NCI-H69 (cell line): ENCODE measurements around the gene TMEM259.

Source experiments
- DNase-seq: peaks from one replicate; lab custom pipeline; 2025; lab: John Stamatoyannopoulos, UW

Gene TMEM259

DNA sequence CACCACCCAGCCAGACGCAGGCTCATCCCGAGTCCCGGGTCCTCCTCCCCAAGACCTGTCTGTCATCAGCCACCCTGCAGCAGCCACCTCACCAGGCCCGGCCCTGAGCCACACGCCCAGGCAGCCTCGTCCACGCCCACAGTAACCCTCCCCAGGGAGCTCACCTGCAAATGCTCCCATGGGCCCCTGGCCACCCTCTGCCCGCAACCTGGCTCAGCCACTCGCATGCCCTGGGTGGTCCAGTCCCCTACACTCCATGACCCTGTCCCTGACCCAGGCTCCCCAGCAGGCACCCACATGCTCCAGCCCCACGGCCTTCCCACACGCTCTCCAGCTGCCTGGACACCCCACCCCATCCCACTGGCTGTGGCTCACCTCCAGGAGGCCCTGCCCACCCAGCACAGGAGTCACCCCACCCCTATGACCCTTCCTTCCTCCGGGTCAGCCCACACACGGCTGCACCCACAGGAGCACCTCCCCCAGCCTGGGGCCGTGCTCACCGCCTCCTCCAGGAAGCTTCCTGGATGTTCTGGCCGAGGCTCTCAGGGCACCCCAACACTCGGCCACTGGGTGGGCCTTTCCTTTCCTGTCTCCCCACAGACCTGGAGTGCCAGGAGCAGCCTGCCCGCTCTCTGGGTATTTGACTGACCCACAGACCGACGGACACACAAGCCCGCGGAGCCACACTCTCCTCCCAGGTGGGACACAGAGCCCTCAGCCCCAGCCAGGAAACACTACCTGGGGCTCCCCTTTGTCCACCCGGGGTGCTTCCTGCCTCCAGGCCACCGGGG is 3.6 kb downstream of the TMEM259 start:
- DNase-seq = no peak

DNA sequence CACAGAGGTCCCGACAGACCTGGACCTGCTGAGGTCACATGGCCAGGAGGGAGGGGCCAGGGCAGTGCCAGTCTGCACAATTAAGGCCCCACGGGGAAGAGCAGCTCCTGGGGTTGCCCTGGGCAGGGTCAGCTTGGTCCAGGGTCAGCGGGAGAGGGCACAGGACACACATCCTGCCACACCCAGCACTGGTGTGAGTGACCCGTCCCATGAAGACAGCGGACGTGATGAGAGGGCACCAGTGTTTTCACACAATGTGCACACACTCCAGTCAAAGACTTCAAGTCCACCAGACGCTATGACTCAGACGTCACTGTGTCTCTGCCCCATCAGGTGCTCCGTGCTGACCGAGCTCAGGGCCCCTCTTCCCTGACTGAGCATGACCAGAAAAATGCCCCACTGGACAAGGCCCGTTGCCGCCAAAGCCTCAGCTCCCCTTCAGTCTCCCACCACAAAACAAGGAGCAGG is 4.2 kb downstream of the TMEM259 start:
- no peak for DNase-seq

DNA sequence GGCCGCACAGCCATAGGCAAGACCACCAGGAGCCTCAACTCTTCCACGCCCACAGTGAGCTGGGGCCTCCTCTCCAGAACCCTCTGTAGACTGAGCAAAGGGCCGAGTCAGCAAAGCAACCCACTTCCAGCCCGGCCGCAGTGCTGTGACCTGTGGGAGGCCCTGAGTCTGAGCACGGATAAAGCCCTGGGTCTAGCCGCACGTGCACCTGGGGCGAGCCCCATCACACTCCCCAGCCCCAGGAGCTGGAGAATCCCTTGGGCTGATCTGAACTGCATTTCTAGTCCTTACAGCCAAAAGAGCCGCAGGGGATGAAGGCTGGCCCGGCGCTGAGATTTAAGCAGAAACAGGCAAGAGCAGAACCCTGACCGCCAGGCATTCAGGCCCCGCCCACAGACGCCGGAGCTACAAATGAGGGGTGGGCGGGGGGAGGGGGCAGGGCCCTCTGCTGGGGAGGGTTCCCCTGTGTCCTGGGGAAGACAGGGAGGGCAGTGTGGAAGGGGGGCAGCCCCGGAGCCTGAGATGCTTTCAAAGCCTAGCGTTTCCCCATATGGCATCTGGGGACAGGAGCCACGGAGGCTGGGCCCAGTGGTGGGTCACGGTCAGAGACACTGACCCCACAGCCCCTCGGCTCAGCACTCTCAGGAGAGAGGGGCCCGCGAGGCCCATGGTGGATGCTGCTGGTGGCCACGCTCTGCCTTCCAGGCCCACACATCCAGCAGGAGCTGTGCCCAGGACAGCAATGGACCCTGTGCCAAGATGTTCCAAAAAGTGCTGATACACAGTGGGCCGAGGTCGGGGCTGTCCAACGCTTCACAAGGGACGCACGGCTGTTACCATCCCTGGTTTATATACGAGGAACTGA is 4.9 kb downstream of the TMEM259 start:
- DNase-seq = no peak

DNA sequence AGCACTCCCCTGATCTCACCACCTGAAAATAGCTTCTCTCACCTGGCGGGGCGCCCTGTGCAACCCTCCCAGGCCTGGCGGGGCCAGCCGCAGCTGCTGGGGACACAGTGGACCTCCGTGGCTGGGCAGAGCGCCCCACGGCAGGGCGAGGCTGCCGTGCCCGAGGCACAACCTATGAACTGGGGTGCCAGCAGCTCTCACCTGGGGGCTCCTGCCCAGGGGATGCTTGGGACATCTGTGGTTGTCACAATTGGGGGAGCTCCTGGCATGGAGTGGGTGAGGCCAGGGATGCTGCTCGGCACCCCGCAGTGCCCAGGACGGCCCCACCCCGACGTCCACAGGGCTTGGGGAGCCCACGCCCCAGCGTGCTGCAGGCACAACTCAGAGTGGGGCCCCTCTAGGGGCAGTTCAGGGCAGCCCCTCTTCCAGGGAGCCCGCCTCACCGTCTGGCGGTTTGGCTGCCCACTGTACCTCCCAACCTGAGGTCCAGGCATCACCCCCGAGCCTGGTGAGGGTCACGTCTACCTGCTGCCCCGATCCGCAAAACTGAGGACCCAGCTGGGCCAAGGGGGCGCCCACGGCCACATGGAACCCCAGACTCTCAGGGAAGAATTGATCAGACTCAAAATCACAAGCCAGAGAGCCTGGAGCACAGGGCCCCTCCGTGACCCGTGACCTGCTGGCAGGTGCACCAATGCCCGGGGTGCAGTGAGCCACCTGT is 5.7 kb downstream of the TMEM259 start:
- no peak for DNase-seq

DNA sequence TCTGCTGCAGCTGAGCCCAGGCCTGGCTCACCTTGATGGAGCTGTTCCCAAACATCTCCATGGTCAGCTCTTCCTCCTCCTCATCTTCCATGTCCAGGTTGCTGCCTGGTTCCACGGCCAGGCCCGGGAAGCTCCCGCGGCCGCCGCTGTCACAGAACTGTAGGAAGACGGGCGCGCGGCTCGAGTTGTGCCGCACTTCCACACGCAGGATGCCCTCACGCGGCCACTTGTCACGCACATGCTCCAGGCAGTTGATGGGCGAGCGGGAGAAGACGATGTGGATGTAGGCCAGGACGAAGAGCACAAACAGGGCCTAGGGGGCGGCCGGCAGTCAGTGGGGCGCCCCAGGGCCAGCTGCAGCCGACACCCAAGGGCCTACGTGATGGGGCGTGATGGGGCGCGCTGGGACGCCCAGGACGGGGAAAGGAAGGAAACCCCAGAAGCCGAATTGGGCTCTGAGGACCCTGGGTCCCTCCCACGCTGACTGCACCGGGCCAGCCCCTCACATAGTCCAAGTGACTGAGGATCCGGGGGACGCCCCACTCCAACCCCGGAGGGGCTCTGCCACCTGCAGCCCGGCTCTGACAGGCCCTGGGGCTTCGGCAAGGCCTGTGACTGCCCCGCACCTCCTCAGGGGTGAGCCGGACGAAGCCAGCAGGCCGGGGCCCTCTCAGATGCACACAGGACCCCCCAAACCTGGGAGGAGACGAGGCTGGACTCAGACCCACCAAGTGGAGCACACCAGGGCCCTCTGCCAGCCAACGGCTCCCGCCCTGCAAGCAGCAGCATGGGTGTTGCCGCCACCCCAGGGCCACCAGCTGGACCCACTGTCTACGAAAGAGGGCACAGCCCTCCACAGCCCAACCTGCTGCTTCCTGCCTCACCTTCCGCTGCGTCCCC is 6.5 kb downstream of the TMEM259 start:
- no peak for DNase-seq

DNA sequence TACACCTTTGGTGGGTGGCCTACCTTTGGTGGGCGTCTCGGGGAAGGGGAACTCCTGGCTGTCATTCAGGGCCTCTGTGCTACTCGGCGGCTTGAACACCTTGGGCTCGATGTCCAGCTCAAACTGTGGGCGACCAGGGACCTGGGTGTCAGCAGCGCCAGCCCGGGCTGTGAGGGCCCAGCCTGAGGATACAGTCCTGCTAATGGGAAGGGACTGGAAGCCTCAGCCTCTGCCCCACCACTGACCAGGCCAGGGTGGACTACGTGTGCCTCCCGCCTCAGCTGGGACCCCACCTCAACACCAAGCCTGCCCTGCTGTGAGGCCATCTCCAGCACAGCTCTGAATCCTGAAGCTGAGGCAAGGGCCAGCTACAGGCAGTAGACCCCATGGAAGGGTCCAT is 7.7 kb downstream of the TMEM259 start:
- no peak for DNase-seq

DNA sequence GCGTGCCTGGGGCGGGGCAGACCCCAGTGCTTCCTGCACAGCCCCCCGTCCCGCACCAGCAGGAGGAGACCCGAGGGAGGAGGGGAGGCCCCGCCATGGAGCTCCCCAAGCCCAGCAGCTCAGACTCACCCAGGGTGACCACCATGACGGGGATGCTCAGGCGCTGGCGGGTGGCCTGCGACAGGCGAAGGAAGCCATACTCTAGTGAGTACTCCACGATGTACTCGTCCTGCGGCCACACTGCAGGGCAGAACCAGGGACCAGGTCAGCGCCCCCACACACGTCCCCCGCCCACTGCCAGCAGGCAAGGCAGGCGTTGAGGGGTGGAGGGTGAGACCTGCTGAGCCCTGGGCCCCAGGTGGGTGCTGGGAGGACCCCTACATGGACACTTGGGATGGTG is 8.6 kb downstream of the TMEM259 start:
- DNase-seq = no peak

DNA sequence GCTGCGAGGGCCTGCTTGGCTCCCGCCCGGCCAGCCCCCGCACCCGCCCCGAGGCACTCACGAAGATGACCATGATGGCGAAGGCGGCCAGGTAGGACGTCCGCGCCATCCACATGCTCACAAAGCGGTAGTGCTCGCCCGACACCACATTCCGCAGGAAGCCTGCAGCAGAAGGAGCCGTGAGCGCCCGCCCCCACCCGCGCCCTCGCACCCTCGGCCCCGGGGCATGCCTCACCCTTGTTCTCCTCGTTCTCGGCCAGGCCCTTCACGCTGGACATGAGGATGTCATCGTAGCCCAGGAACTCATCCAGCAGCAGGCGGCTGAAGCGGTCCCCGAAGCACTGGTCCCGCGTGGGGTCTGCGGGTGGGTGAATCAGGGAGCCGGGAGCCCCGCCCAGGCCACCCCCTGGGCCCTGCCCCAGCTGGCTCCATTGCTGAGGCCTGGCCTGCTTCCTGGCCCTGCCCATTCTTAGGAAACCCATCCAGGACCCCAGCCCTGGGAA is 9.0 kb downstream of the TMEM259 start:
- no peak for DNase-seq

DNA sequence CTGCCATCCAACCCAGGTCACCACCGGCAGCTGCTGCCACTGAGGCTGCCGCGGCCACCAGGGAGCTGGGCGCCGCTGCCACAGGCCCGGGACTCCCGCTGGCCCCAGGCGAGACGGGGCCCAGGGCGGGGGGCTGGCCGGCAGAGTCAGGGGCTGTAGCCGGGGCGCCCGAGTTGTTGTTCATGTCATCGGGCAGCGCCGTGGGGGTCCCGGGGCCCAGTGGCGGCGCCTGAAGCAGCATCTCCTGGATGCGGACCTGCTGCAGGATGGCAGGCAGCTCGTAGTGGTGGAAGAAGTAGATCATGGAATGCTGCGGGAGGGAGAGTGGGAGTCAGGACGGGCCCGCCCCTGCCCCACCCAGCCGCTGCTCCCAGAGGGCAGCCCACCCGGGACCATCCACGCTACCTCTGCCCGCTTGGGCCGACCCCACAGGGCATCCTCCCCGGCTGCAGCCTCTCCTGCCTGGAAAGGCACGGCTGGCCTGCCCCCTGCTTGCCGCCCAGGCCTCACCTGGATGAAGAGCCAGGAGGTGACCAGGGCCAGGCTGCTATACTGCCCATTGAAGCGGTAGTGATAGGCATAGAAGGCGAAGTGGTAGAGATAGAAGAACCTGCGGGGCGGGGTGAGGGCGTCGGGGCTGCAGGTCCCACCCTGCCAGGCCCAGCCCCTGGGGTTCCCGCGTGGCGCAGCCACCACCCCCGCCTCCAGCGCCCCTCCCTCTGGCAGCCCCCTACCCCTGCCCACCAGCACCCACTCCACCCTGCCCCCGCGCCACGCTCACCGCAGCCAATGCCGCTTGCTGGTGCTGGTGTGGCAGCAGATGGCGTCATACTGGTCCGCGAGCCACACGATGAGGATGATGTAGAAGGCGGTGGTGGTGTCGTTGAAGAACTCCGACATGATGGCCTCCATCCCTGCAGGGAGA is 10.1 kb downstream of the TMEM259 start:
- no peak for DNase-seq

DNA sequence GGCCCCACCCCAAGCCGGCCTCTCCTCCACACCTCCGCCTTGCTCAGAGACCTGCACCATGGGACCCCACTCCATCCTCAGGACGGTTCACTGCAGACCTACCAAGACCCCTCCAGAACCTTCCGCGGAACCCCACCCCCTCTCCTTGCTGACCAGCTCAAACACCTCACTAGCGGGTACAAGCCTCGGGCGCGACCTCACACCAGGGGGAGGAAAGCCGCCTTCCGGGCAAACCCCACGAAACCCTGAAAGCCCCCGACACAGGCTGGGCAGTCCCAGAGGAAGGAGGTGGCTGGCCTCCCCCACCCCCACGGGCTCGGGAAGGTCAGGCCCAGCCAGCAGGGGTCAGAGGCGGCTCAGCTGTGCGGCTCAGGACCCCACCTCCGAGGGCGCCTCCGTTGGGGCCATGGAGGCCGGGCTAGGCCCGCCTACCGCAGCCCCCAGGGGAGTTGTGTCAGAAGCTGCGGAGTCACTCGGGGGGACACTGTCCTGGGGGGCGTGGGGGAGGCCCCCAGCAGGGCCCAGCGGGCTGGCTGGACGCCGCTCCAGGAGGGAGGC is 10.9 kb downstream of the TMEM259 start:
- DNase-seq = no peak

DNA sequence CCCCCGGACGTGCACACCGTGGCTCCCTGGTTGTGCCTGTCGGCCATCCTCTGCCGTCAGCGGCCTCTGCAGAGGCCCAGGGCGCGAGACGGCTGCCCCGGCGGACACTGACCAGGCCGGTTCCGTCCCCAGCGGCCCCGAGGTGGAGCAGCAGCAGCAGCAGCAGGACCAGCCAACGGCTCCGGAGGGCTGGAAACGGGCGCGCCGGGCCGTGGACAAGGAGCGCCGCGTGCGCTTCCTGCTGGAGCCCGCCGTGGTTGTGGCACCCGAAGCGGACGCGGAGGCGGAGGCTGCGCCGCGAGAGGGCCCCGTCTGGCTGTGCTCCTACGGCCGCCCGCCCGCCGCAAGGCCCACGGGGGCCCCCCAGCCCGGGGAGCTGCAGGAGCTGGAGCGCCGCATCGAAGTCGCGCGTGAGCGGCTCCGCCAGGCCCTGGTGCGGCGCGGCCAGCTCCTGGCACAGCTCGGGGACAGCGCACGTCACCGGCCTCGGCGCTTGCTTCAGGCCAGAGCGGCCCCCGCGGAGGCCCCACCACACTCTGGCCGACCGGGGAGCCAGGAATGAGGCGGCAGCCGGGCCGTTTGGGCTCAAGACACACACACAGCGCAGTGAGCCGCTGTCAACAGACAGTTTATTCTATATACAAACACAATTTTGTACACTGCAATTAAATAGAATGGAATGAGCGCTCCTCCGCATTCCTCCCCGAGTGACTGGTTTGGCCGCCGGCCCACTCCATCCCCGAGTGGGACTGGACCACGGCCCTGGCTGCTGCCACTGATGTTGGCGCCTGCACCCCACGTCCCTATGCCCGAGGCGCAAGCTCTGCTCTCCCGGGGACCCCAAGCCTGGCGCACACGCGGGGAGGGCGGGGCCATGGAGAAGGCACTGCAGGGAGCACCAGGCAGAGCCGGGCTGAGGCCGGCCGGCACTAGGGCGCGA is 11.6 kb downstream of the TMEM259 start:
- no peak for DNase-seq

DNA sequence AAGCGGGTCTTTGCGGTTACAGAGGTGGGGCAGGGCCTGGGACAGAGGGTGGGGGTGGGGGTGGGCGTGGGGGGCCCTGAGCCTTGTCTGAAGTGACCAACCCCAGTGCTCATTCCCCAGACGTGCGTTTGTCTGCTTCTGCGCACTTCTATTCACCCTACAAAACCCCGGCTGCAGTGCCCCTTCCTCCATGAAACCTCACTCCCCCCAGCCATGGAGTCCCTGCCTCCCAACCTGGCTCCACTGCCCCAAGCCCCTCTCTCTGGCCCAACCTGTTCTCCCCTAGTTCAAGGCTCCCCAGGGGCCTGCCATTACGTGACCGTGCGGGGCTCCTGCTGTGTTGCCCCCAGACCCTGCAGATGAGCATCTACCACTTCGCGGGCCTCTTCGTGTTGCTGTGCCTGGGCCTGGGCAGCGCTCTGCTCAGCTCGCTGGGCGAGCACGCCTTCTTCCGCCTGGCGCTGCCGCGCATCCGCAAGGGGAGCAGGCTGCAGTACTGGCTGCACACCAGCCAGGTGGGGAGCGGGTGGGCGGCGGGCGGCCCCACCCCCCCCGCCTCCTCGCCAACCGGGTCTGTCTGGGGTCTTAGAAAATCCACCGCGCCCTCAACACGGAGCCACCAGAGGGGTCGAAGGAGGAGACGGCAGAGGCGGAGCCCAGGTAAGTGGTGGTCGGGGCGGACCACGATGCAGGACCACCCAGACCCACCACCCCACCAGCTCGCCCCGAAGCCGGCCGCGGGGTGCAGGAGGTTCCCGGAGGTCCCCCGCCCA is 12.5 kb downstream of the TMEM259 start:
- DNase-seq = no peak

DNA sequence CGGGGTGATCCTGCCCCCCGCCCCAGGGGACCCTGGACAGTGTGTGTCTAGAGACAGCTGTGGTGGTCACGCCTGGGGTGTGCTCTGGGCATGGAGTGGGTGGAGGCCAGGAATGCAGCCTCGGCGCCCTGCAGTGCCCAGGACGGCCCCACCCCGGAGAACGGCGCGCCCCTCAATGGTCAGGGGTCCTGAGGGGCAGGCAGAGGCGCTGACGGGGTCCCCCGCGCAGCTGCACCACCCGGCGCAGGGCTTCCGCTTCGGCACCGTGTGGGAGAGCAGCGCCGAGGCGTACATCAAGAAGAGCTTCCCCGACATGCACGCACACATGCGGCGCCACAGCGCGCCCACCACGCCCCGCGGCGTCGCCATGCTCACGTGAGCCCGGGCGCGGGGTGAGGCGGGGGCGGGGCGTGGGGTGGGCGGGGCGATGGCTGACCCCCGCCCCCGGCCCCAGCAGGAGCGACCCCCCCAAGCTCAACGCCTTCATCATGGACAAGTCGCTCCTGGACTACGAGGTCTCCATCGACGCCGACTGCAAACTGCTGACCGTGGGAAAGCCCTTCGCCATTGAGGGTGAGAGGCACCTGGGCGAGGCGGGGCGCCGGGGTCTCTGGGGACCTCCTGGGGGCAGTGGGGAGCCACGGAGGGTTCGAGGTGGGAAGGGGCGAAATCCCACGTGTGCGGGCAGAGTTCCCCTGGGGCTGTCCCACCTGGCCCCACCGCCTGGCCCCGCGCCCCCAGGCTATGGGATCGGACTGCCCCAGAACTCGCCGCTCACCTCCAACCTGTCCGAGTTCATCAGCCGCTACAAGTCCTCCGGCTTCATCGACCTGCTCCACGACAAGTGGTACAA is 13.3 kb downstream of the TMEM259 start:
- DNase-seq = no peak

DNA sequence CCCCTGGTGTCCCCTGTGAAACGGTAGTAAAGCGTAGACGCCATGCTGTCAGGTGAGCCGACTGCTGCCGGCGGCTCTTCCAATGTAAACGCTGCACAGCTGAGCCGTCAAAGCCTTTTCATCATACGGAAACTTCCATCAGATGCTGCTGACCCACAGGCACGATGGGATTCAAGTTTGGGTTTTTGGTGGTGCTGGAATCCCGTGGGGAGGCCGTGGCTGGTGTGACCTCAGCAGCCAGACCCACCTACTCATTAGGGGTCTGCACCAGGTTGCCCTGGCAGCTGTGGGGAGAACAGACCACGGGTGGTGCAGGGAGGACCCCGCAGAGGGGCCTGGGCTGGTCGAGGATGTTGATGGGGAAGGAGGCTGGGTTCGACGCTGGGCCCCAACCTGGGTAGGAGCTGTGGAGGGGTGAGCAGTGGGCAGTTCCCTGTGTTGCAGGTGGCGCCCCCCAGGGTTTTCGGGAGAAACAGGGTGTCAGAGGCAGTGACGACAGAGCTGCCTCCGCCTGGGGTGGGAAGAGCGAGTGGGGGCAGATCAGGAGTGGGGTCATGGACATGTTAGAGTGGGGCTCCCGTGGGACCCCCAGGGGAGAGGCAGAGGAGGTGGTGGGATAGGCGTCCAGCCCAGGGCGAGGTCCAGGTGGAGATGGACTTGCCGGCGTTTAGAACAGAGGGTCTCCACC is 14.1 kb downstream of the TMEM259 start:
- no peak for DNase-seq

DNA sequence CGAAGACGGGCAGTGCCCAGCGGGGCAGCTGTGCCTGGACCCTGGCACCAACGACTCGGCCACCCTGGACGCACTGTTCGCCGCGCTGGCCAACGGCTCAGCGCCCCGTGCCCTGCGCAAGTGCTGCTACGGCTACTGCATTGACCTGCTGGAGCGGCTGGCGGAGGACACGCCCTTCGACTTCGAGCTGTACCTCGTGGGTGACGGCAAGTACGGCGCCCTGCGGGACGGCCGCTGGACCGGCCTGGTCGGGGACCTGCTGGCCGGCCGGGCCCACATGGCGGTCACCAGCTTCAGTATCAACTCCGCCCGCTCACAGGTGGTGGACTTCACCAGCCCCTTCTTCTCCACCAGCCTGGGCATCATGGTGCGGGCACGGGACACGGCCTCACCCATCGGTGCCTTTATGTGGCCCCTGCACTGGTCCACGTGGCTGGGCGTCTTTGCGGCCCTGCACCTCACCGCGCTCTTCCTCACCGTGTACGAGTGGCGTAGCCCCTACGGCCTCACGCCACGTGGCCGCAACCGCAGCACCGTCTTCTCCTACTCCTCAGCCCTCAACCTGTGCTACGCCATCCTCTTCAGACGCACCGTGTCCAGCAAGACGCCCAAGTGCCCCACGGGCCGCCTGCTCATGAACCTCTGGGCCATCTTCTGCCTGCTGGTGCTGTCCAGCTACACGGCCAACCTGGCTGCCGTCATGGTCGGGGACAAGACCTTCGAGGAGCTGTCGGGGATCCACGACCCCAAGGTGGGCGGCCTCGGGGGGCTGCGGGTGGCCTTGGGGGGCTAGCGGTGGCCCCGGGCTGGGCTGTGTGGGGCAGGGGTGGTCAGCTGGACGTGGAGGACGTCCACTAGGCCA is 15.9 kb downstream of the TMEM259 start:
- no peak for DNase-seq
